B cell (primary cell): Measurements from ENCODE around the gene RIT2.

Source experiments
- CTCF ChIP-seq: fragments of 200-600 bp; IDR thresholded peaks from one replicate; pipeline ENCODE4 v1.8.0; 2022; ENCODE audit warnings: antibody characterized with exemption, mild to moderate bottlenecking
- EZH2 ChIP-seq: IDR thresholded peaks from 2 replicates; pipeline ENCODE4 v1.6.1; 2012; ENCODE audit warnings: borderline replicate concordance, low read depth, mild to moderate bottlenecking, moderate library complexity, low read length; ENCODE audit not compliant: insufficient read depth, poor library complexity, severe bottlenecking

GRCh38 chr18:42798606-42799170, 316.8 kb downstream of the RIT2 start:
- no peak for TF ChIP-seq CTCF
- TF ChIP-seq EZH2: no peak
